Keratinocyte (primary cell): ENCODE results near the gene SYPL1.

ENCODE experiments used
- EZH2 ChIP-seq: IDR thresholded peaks from one replicate; pipeline ENCODE4 v1.6.1; 2012; ENCODE audit warnings: inconsistent platforms, mild to moderate bottlenecking, low read length, moderate library complexity
- TF ChIP-seq, protein P1 (sequence below), 3 experiments: IDR thresholded peaks in 1 of 3; conservative IDR thresholded peaks in 1 of 3; optimal IDR thresholded peaks in 1 of 3; 2 replicates in 2 of 3; 3 replicates in 1 of 3; pipeline versions ENCODE3 to v1.5.1; 2011; ENCODE audit warnings: low read length in 3 of 3, mild to moderate bottlenecking in 3 of 3, moderate library complexity in 2 of 3, control low read depth in 1 of 3, inconsistent platforms in 1 of 3; ENCODE audit not compliant: insufficient read depth in 2 of 3; ENCODE audit errors: extremely low read depth in 1 of 3

DNA sequence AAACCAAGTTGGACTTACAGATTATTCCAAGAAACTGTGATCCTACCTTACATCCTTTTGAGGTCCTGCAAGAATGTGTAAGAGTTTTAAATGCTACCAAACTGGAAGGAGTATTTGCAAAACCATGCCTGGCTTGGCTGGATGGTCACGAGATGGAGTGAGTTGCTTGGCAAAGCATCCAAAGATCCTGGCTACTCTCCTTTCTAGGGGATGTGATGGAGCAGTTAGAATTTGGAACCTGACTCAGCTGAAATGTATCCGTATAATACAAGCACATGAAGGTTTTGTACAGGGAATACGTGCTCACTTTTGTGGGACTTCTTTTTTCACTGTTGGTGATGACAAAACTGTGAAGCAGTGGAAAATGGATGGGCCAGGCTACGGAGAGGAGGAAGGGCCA lies 13.3 kb upstream of the SYPL1 start:
- TF ChIP-seq, protein P1, sequence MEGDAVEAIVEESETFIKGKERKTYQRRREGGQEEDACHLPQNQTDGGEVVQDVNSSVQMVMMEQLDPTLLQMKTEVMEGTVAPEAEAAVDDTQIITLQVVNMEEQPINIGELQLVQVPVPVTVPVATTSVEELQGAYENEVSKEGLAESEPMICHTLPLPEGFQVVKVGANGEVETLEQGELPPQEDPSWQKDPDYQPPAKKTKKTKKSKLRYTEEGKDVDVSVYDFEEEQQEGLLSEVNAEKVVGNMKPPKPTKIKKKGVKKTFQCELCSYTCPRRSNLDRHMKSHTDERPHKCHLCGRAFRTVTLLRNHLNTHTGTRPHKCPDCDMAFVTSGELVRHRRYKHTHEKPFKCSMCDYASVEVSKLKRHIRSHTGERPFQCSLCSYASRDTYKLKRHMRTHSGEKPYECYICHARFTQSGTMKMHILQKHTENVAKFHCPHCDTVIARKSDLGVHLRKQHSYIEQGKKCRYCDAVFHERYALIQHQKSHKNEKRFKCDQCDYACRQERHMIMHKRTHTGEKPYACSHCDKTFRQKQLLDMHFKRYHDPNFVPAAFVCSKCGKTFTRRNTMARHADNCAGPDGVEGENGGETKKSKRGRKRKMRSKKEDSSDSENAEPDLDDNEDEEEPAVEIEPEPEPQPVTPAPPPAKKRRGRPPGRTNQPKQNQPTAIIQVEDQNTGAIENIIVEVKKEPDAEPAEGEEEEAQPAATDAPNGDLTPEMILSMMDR (optimal IDR thresholded peaks at IDR 0.05 in 1 of 3, IDR thresholded peaks at IDR 0.05 in 1 of 3, conservative IDR thresholded peaks at IDR 0.05 in 1 of 3; ENCODE audit: extremely low read depth in 1 of 3, insufficient read depth in 2 of 3, low read length in 3 of 3), result no peak
- no peak for TF ChIP-seq EZH2
